ENCODE results near the gene USP12.
A peak's percentile ranks its signal among the peaks of the same experiment; 100 is the strongest.
"Not testable (repeated sequence)": the region's sequence is repeated elsewhere in the genome, so short reads cannot be mapped to it uniquely, and the experiment has no call there.

USP12 gene

GRCh38 chr13:27126859-27127258 is 44.8 kb downstream of the USP12 start:
- TF ChIP-seq SP1 (IDR thresholded peaks at IDR 0.05) (no peak), ARNT (IDR thresholded peaks at IDR 0.05) (no peak), HDGF (IDR thresholded peaks at IDR 0.05; ENCODE audit: borderline replicate concordance) (no peak), ELF4 (IDR thresholded peaks at IDR 0.05) (no peak), LEF1 (IDR thresholded peaks at IDR 0.05; ENCODE audit: borderline replicate concordance) (no peak), CTBP1 (IDR thresholded peaks at IDR 0.05; ENCODE audit: borderline replicate concordance) (no peak), ZNF384 (IDR thresholded peaks at IDR 0.05) (no peak), FOXM1 (IDR thresholded peaks at IDR 0.05; ENCODE audit: borderline replicate concordance) (no peak), NFRKB (IDR thresholded peaks at IDR 0.05) (no peak), FOXK2 (IDR thresholded peaks at IDR 0.05) (no peak), TARDBP (IDR thresholded peaks at IDR 0.05) (no peak), BHLHE40 (IDR thresholded peaks at IDR 0.05; ENCODE audit: borderline replicate concordance) (no peak), FOXA1 (IDR thresholded peaks at IDR 0.05) (no peak), L3MBTL2 (conservative IDR thresholded peaks at IDR 0.05) (no peak)
- TF ChIP-seq, protein P1, sequence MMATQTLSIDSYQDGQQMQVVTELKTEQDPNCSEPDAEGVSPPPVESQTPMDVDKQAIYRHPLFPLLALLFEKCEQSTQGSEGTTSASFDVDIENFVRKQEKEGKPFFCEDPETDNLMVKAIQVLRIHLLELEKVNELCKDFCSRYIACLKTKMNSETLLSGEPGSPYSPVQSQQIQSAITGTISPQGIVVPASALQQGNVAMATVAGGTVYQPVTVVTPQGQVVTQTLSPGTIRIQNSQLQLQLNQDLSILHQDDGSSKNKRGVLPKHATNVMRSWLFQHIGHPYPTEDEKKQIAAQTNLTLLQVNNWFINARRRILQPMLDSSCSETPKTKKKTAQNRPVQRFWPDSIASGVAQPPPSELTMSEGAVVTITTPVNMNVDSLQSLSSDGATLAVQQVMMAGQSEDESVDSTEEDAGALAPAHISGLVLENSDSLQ (IDR thresholded peaks at IDR 0.05) = no peak
- POLR2A ChIA-PET = interaction anchor here (1.1 to 1.4 kb wide), 2 partner anchors 42 to 105 kb away, joined by 3 to 4 read pairs; no protein-coding TSS in a partner anchor
- no peak for DNase-seq (ENCODE audit: extremely low spot score)
- CTCF ChIA-PET = interaction anchor here (0.7 kb wide), 1 partner anchor 208 kb away, joined by 3 read pairs; no protein-coding TSS in a partner anchor

GRCh38 chr13:27125357-27126282 is 46.0 kb downstream of the USP12 start:
- ChIA-PET CTCF (interaction anchor here (0.6 to 1.1 kb wide), 6 partner anchors 56 to 368 kb away, joined by 3 to 5 read pairs (median 3); no protein-coding TSS in a partner anchor), POLR2A (interaction anchor here (0.7 to 1.6 kb wide), 9 partner anchors 8 to 147 kb away, joined by 3 to 8 read pairs (median 4); partner anchors contain the start of gene RPL21)
- TF ChIP-seq CTBP1 (IDR thresholded peaks at IDR 0.05; ENCODE audit: borderline replicate concordance) = no peak
- TF ChIP-seq NFRKB (IDR thresholded peaks at IDR 0.05) = 0 out of 2 replicates have a peak, but pooled peaks have one; percentile 38
- TF ChIP-seq, protein P1 (IDR thresholded peaks at IDR 0.05) = peak; percentile 77
- DNase-seq (ENCODE audit: extremely low spot score) = peak; percentile 42

DNA sequence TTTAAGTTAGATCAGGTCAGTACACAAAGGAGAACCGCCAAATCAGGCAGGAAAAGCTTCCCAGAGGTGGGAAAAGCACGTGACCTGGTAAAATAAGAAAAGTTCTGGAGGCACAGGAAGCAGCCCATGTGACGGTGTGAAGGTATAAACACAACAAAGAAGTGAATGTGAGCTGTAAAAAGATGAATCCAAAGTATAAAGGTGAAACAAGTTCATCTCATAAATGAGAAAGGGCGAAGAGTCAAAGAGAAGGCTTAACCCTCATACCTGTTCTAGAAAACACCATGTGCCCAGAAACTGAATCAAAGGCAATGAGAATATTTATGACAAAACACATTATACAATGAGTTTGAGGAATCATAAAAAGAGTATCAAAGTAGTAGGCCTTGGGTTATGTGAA is 47.0 kb downstream of the USP12 start:
- TF ChIP-seq, protein P1 (IDR thresholded peaks at IDR 0.05) = no peak

GRCh38 chr13:27123445-27123844 is 48.2 kb downstream of the USP12 start:
- POLR2A ChIA-PET = interaction anchor here (0.6 kb wide), 1 partner anchor 1074 kb away, joined by 3 read pairs; no protein-coding TSS in a partner anchor
- DNase-seq (ENCODE audit: extremely low spot score); CTCF ChIA-PET: not testable (repeated sequence)

More for the DNA sequence above, 47.0 kb downstream of the USP12 start:
- ChIA-PET CTCF (no interaction called here), POLR2A (no interaction called here)
- no peak for DNase-seq (ENCODE audit: extremely low spot score)

DNA sequence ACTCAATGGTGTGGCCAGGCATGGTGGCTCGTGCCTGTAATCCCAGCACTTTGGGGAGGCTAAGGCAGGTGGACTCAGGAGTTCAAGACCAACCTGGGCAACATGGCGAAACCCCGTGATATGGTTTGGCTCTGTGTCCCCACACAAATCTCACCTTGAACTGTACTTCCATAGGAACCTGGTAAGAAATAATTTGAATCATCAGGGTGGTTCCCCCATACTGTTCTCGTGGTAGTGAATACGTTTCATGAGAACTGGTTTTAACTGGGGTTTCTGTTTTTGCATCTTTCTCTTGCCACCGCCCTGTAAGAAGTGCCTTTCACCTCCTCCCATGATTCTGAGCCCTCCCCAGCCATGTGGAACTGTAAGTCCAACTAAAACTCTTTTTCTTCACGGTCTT is 49.6 kb downstream of the USP12 start:
- DNase-seq (ENCODE audit: extremely low spot score) = no peak
- ChIA-PET CTCF (no interaction called here), POLR2A (no interaction called here)
- TF ChIP-seq LEF1 (IDR thresholded peaks at IDR 0.05; ENCODE audit: borderline replicate concordance) = no peak
- TF ChIP-seq FOXA1 (IDR thresholded peaks at IDR 0.05) = no peak
- no peak for TF ChIP-seq BHLHE40 (IDR thresholded peaks at IDR 0.05; ENCODE audit: borderline replicate concordance)
- no peak for TF ChIP-seq NFRKB (IDR thresholded peaks at IDR 0.05)
- no peak for TF ChIP-seq CTBP1 (IDR thresholded peaks at IDR 0.05; ENCODE audit: borderline replicate concordance)
- TF ChIP-seq ZNF384 (IDR thresholded peaks at IDR 0.05) = no peak
- TF ChIP-seq ARNT (IDR thresholded peaks at IDR 0.05) = no peak
- TF ChIP-seq FOXK2 (IDR thresholded peaks at IDR 0.05) = no peak
- no peak for TF ChIP-seq SUZ12 (IDR thresholded peaks at IDR 0.05)
- TF ChIP-seq SP1 (IDR thresholded peaks at IDR 0.05) = no peak
- no peak for TF ChIP-seq L3MBTL2 (conservative IDR thresholded peaks at IDR 0.05)
- no peak for TF ChIP-seq ELF4 (IDR thresholded peaks at IDR 0.05)
- TF ChIP-seq, protein P1 (IDR thresholded peaks at IDR 0.05) = no peak
- no peak for TF ChIP-seq FOXM1 (IDR thresholded peaks at IDR 0.05; ENCODE audit: borderline replicate concordance)
- no peak for TF ChIP-seq TARDBP (IDR thresholded peaks at IDR 0.05)
- no peak for TF ChIP-seq HDGF (IDR thresholded peaks at IDR 0.05; ENCODE audit: borderline replicate concordance)

GRCh38 chr13:27120811-27121210 is 50.8 kb downstream of the USP12 start:
- ChIA-PET CTCF (no interaction called here), POLR2A (no interaction called here)
- TF ChIP-seq ARNT (IDR thresholded peaks at IDR 0.05) (no peak), SUZ12 (IDR thresholded peaks at IDR 0.05) (no peak), ELF4 (IDR thresholded peaks at IDR 0.05) (no peak), FOXA1 (IDR thresholded peaks at IDR 0.05) (no peak), BHLHE40 (IDR thresholded peaks at IDR 0.05; ENCODE audit: borderline replicate concordance) (no peak), TARDBP (IDR thresholded peaks at IDR 0.05) (no peak)
- TF ChIP-seq, protein P1 (IDR thresholded peaks at IDR 0.05) = no peak
- no peak for DNase-seq (ENCODE audit: extremely low spot score)

All from HEK293T (cell line).